ENCODE data around the gene EIF2B4. TPM values are rescaled to one million over a fixed set of nuclear protein-coding genes. Genes with fewer than 3 reads are reported as not detected.
"Not testable (repeated sequence)": the region's sequence is repeated elsewhere in the genome, so short reads cannot be mapped to it uniquely, and the experiment has no call there.

Gene EIF2B4
- total RNA-seq, 2 donors from 2014 or later, result 29.8 to 33.2 TPM

DNA sequence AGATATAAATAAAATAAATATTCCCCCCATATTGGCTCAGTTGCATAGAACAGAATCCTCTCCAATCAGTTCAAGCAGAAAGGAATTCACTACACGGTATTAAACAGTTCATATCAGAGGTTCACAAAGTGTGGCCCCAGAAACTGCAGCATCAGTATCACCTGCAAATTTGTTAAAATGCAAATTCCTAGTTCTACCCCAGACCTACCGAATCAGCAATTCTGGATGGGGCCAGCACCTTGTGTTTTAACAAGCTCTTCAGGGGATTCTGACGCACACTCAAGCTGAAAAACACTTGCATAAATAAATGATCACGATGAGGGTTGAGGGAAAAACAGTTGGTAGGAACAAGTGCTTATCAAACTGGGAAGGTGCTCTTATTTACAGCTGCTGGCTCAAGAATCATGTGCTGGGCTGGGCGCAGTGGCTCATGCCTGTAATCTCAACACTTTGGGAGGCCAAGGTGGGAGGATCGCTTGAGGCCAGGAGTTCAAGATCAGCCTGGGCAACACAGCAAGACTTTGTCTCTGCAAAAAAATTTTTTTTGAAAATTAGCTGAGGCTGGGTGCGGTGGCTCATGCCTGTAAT lies 19.9 kb downstream of the EIF2B4 start:
- Mint-ChIP-seq H3K36me3 (ENCODE audit: low read depth) (peaks cover 4% of the 10 kb centered on the region), H3K4me1 (peaks cover 30% of the 10 kb centered on the region), H3K27ac (no peak overlapping the region), H3K27me3 (no peaks in the 10 kb centered on the region), H3K4me3 (no peak overlapping the region)
- DNase-seq (no peak), ATAC-seq (no peak)
- no peaks in the 10 kb centered on the region for H3K9me3 ChIP-seq (ENCODE audit: control insufficient read depth, low read length, poor library complexity, severe bottlenecking)

DNA sequence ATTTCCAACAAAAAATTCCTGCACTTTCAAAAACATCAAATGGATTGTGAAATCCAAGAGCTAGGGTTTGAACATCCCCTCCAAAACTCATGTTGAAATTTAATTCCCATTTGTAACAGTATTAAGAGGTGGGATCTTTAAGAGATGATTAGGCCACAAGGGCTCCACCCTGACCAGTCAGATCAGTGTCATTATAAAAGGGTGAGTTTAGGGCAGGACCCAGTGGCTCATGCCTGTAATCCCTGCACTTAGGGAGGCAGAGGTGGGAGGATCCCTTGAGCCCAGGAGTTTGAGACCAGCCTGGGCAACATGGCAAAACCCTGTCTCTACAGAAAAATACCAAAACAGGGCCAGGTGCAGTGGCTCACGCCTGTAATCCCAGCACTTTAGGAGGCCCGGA lies 22.5 kb downstream of the EIF2B4 start:
- peaks cover 31% of the 10 kb centered on the region for H3K4me1 Mint-ChIP-seq
- ATAC-seq (no peak), DNase-seq (no peak)
- no peak overlapping the region for H3K4me3 Mint-ChIP-seq
- H3K27me3 Mint-ChIP-seq, result no peaks in the 10 kb centered on the region
- peak overlapping the region; percentile 51 for H3K27ac Mint-ChIP-seq
- peaks cover 4% of the 10 kb centered on the region for H3K36me3 Mint-ChIP-seq (ENCODE audit: low read depth)
- H3K9me3 ChIP-seq (ENCODE audit: control insufficient read depth, low read length, poor library complexity, severe bottlenecking), result no peaks in the 10 kb centered on the region

GRCh38 chr2:27336173-27336572 lies 34.0 kb downstream of the EIF2B4 start:
- H3K27ac Mint-ChIP-seq, result no peak overlapping the region
- H3K4me1 Mint-ChIP-seq, result peaks cover 4% of the 10 kb centered on the region
- DNase-seq, result no peak
- H3K4me3 Mint-ChIP-seq, result no peak overlapping the region
- ATAC-seq, result no peak
- H3K9me3 ChIP-seq (ENCODE audit: control insufficient read depth, low read length, poor library complexity, severe bottlenecking), result no peaks in the 10 kb centered on the region
- H3K27me3 Mint-ChIP-seq, result no peaks in the 10 kb centered on the region
- H3K36me3 Mint-ChIP-seq (ENCODE audit: low read depth), result peaks cover 14% of the 10 kb centered on the region

DNA sequence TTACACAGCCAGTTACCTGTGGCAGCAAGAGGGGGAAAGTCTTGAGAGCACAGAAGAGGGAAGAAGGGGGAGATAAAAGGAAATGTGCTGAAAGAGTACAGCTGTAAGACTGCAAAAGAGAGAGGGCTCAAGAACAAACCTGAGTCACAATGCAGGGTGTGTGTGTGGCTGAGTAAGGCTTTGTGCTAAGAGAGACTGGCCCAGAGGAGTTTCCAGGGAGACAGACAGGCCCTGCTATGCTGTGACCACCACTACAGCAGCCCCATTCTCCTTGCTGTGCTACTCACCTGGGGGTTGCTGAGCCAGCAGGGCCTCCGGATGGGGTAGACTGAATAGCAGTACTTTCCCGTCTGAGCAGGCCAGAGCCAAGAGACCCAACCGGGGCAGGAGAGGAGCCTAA lies 34.8 kb downstream of the EIF2B4 start:
- no peaks in the 10 kb centered on the region for H3K9me3 ChIP-seq (ENCODE audit: control insufficient read depth, low read length, poor library complexity, severe bottlenecking)
- H3K4me3 Mint-ChIP-seq, result no peak overlapping the region
- H3K27me3 Mint-ChIP-seq, result no peaks in the 10 kb centered on the region
- H3K36me3 Mint-ChIP-seq (ENCODE audit: low read depth), result peaks cover 14% of the 10 kb centered on the region
- no peak for ATAC-seq
- H3K4me1 Mint-ChIP-seq, result peaks cover 2% of the 10 kb centered on the region
- DNase-seq, result no peak
- H3K27ac Mint-ChIP-seq, result no peak overlapping the region

- H3K36me3 Mint-ChIP-seq (ENCODE audit: low read depth), result peaks cover 14% of the 10 kb centered on the region
- no peaks in the 10 kb centered on the region for H3K9me3 ChIP-seq (ENCODE audit: control insufficient read depth, low read length, poor library complexity, severe bottlenecking)
- no peaks in the 10 kb centered on the region for H3K27me3 Mint-ChIP-seq
- peaks cover 20% of the 10 kb centered on the region for H3K4me1 Mint-ChIP-seq
- ATAC-seq (no peak), DNase-seq (no peak)
- no peak overlapping the region for H3K4me3 Mint-ChIP-seq
- peak overlapping the region; percentile 99 for H3K27ac Mint-ChIP-seq
Measured at GRCh38 chr2:27324720-27325119, 45.4 kb downstream of the EIF2B4 start.

DNA sequence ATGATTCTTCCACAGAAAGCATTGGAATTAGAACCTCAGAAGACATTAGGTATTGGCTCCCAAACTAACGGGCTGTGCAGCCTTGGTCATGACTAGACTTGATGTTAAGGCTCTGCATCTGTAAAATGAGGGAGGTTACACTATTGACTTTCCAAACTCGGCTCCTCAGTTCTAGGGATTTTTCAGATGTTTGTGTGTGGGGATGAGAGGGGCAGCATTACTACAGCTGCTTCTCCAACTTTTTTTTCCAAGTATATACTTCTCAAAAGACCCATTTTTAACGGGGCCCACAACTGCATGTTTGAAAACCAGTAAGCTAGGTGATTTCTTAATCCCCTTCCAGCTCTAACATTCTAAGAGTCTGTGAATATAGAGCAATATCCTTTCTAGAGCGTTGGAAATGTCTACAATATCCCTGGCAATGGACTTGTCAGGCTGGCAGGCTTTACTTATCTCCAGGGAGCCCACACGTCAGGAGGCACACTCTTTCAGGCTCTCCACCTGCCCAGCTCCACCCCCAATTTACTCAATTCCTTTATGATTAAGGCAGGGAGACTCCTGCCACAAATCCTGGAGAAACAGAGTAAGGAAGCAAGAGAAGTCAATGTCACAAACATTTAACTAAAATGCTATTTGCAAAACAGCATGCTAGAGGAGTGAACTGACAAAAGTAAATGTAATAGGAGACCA lies 46.4 kb downstream of the EIF2B4 start:
- Mint-ChIP-seq H3K4me1 (peaks cover 20% of the 10 kb centered on the region), H3K27me3 (no peaks in the 10 kb centered on the region), H3K4me3 (peak overlapping the region; percentile 98), H3K36me3 (ENCODE audit: low read depth) (peaks cover 14% of the 10 kb centered on the region), H3K27ac (peak overlapping the region; percentile 99)
- no peaks in the 10 kb centered on the region for H3K9me3 ChIP-seq (ENCODE audit: control insufficient read depth, low read length, poor library complexity, severe bottlenecking)
- ATAC-seq (peak; percentile 2), DNase-seq (no peak)

DNA sequence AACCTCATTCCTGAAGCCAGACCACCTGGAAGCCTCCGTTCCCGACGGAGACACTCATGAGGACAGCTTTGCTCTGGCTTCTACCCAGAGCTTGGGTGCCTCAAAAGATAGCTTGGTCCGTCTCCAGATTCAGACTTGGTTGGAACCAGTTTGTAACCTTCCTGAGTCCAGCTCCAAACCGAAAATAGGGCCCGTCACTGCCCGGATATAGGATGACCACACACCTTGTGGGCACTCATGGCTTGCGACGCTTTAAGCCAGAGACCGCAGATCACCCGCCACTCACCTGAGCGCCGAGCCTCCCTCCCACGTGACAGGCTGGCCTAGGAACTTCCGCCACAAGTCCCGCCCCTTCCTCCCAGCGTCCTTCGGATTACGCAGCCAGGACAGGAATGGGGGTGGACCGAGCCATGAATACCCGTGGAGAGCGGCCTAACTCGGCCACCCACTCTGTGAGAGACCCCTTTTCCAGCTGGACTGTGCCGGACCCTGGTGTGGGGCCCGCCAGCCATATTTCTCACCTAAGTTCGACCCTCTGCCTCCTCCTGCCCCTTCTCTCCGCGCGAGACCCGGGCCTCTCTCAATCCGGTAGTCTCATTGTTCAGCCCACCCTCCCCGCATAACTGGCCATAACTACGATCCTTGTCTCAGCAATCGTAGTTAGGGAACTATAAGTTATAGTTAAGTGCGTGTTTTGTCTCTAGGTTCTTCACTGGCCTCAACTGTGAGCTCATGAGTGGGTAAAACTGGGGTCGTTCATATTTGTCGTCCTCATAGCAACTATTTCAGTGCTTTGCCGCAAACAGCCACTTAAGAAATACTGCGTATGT lies 47.2 kb downstream of the EIF2B4 start, which contains the start of gene MPV17:
Gene MPV17, minus strand, starts transcription at position 332 of the 830 bp plus-strand sequence. CDS start 580 bp downstream, outside the sequence.
- Mint-ChIP-seq H3K4me1 (peaks cover 20% of the 10 kb centered on the region), H3K27ac (peak within 1 kb of the TSS; percentile 99)
- peak; percentile 73 to 77 (median 73) for DNase-seq

DNA sequence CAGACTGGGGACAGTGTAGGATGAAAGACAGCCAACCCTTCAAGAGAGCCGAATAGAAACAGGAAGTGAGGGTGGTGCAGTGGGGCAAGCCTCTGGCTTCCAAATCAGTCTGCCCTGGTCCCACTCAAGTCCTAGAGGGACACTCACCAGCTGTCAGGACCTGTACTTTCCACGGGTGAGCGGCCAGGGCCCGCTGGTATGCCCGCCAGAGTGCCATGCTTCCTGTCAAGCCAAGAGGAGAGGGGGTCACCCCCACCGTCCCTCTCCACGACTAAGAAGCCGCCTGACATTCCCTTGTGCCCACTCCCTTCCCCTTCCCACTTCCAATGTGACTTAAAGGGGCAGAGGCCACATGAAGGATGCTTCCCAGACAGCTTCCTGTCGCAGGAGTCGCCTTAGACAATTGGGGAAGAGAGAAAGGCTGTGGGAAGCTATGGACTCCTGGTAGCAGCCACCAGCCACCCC lies 47.8 kb downstream of the EIF2B4 start:
- DNase-seq (no peak), ATAC-seq (peak; percentile 13)
- H3K36me3 Mint-ChIP-seq (ENCODE audit: low read depth), result peaks cover 5% of the 10 kb centered on the region
- peaks cover 20% of the 10 kb centered on the region for H3K4me1 Mint-ChIP-seq
- no peaks in the 10 kb centered on the region for H3K27me3 Mint-ChIP-seq
- peak overlapping the region; percentile 98 for H3K4me3 Mint-ChIP-seq
- H3K27ac Mint-ChIP-seq, result peak overlapping the region; percentile 99
- H3K9me3 ChIP-seq (ENCODE audit: control insufficient read depth, low read length, poor library complexity, severe bottlenecking), result no peaks in the 10 kb centered on the region

More for the DNA sequence above, 47.2 kb downstream of the EIF2B4 start, which contains the start of gene MPV17:
- peaks cover 8% of the 10 kb centered on the region for H3K36me3 Mint-ChIP-seq (ENCODE audit: low read depth)
- H3K9me3 ChIP-seq (ENCODE audit: control insufficient read depth, low read length, poor library complexity, severe bottlenecking), result no peaks in the 10 kb centered on the region
- no peaks in the 10 kb centered on the region for H3K27me3 Mint-ChIP-seq
- peak; percentile 98 for ATAC-seq
- peak within 1 kb of the TSS; percentile 98 for H3K4me3 Mint-ChIP-seq

GRCh38 chr2:27320958-27321543 lies 49.1 kb downstream of the EIF2B4 start:
- ATAC-seq (no peak), DNase-seq (no peak)
- H3K4me3 Mint-ChIP-seq, result no peak overlapping the region
- no peaks in the 10 kb centered on the region for H3K36me3 Mint-ChIP-seq (ENCODE audit: low read depth)
- peaks cover 16% of the 10 kb centered on the region for H3K4me1 Mint-ChIP-seq
- no peaks in the 10 kb centered on the region for H3K27me3 Mint-ChIP-seq
- no peaks in the 10 kb centered on the region for H3K9me3 ChIP-seq (ENCODE audit: control insufficient read depth, low read length, poor library complexity, severe bottlenecking)
- no peak overlapping the region for H3K27ac Mint-ChIP-seq

DNA sequence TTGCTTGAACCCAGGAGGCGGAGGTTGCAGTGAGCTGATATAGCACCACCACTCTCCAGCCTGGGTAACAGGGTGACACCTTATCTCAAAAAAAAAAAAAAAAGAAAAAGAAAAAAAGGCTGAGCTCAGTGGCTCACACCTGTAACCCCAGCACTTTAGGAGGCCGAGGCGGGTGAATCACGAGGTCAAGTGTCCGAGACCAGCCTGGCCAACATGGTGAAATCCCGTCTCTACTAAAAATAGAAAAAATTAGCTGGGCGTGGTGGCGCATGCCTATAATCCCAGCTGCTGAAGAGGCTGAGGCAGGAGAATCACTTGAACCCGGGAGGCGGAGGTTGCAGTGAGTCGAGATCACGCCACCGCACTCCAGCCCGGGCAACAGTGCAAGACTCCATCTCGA lies 50.3 kb downstream of the EIF2B4 start:
- H3K27ac Mint-ChIP-seq; ATAC-seq; H3K9me3 ChIP-seq (ENCODE audit: control insufficient read depth, low read length, poor library complexity, severe bottlenecking); H3K4me3 Mint-ChIP-seq; DNase-seq; H3K36me3 Mint-ChIP-seq (ENCODE audit: low read depth); H3K27me3 Mint-ChIP-seq: not testable (repeated sequence)
- H3K4me1 Mint-ChIP-seq, result peaks cover 16% of the 10 kb centered on the region

DNA sequence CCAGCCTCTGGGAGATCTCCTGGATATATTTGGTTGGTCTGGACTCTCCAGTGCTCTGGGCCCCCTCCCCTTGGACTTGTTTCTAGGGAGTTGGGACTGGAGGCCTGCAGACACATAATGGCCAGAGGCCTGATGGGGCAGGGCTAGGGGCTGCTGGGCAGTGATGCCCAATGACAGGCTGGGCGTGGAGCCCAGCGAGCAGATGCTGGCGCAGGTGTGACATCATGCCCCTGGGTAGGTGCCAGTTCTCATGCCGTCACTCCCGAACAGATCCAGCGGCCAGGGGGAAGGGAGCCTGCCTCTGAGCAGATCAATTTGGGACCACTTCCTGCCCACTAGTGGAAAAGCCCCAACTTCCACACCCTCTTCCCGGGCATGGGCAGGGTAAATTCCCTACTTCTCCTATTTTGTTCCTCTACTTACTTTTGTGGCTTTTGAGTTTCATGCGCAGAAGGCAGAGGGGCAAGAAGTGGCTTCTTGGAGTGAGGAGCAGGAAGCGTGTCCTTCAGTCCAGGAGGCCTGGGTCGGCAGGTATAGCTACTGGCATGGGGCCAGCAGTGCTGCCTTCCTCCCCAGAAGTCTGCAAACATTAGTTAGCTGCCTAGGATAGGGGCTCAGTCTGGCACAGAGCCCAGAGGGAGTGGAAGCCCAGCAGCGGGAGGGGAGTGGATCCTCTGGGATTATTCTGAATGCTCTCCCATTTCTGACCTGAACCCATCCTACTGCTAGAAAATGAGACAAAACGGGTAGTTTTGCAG lies 53.3 kb downstream of the EIF2B4 start:
- Mint-ChIP-seq H3K27ac (no peak overlapping the region), H3K4me3 (no peak overlapping the region), H3K4me1 (peaks cover 5% of the 10 kb centered on the region), H3K36me3 (ENCODE audit: low read depth) (peaks cover 2% of the 10 kb centered on the region), H3K27me3 (no peaks in the 10 kb centered on the region)
- ATAC-seq (no peak), DNase-seq (no peak)
- no peaks in the 10 kb centered on the region for H3K9me3 ChIP-seq (ENCODE audit: control insufficient read depth, low read length, poor library complexity, severe bottlenecking)

DNA sequence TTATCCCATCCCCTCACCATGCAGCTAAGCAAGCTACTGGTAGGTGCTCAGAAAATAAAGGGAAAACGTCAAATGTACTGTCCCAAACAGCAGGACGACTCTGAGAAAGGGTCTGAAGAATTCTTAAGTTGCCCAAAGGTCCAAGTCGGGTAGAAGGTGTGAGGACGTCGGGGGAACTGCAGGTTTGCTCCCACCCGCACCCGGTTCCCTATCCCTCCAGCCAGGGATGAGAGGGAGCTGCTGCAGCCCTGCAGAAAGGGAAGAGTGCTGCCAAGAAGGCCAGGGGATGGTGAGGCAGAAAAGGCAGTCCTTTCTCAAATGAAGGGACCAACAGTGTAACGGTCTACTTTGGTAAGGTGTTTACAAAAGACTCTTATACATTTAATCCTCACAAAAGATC lies 55.0 kb downstream of the EIF2B4 start:
- H3K9me3 ChIP-seq (ENCODE audit: control insufficient read depth, low read length, poor library complexity, severe bottlenecking), result no peaks in the 10 kb centered on the region
- peaks cover 7% of the 10 kb centered on the region for H3K36me3 Mint-ChIP-seq (ENCODE audit: low read depth)
- no peak overlapping the region for H3K4me3 Mint-ChIP-seq
- ATAC-seq (no peak), DNase-seq (no peak)
- no peaks in the 10 kb centered on the region for H3K4me1 Mint-ChIP-seq
- no peak overlapping the region for H3K27ac Mint-ChIP-seq
- no peaks in the 10 kb centered on the region for H3K27me3 Mint-ChIP-seq
